IPS-15b (cell line): ENCODE data around the gene ACBD4.

ENCODE experiments used
- H3K27me3 ChIP-seq: one replicate; pipeline ENCODE4 v1.6.1; 2013; ENCODE audit warnings: low read length; ENCODE audit not compliant: control insufficient read depth, insufficient read depth
- H3K36me3 ChIP-seq: one replicate; pipeline ENCODE4 v1.6.1; 2013; ENCODE audit warnings: low read length; ENCODE audit not compliant: control insufficient read depth, insufficient read depth
- H3K4me1 ChIP-seq: one replicate; pipeline ENCODE4 v1.6.1; 2013; ENCODE audit warnings: mild to moderate bottlenecking, low read length; ENCODE audit not compliant: control insufficient read depth, insufficient read depth
- H3K4me3 ChIP-seq: one replicate; pipeline ENCODE4 v1.5.1; 2013; ENCODE audit warnings: low read depth, low read length
- H3K9ac ChIP-seq: one replicate; pipeline ENCODE4 v1.6.1; 2013; ENCODE audit warnings: low read depth, mild to moderate bottlenecking, low read length
- H3K9me3 ChIP-seq: one replicate; pipeline ENCODE4 v1.6.1; 2013; ENCODE audit warnings: mild to moderate bottlenecking, low read length; ENCODE audit not compliant: control insufficient read depth, insufficient read depth

ACBD4 gene

DNA sequence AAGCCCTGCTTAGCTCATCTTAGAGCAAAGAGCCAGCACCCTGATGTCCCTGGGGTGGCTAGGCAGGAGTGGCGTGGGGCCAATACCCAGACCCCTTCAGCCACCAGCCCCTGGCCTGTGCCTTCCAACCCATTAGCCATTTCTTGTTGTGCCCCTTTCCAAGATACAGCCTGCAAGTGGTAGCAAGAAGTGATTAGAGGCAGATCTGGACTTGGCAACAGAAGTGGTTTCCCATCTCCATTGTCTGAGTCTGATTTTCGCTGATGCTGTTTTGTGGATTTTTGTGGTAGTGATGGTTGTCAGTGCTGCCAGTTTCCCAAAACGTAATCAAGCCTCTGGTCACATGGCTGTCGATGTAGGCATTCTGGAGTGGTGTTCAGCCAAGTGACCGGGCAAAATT lies 28.9 kb upstream of the ACBD4 start:
- Histone ChIP-seq H3K36me3 (peaks cover 60% of the 10 kb centered on the region), H3K4me1 (no peaks in the 10 kb centered on the region), H3K9me3 (no peaks in the 10 kb centered on the region), H3K4me3 (no peak overlapping the region), H3K27me3 (no peaks in the 10 kb centered on the region), H3K9ac (no peak overlapping the region)

DNA sequence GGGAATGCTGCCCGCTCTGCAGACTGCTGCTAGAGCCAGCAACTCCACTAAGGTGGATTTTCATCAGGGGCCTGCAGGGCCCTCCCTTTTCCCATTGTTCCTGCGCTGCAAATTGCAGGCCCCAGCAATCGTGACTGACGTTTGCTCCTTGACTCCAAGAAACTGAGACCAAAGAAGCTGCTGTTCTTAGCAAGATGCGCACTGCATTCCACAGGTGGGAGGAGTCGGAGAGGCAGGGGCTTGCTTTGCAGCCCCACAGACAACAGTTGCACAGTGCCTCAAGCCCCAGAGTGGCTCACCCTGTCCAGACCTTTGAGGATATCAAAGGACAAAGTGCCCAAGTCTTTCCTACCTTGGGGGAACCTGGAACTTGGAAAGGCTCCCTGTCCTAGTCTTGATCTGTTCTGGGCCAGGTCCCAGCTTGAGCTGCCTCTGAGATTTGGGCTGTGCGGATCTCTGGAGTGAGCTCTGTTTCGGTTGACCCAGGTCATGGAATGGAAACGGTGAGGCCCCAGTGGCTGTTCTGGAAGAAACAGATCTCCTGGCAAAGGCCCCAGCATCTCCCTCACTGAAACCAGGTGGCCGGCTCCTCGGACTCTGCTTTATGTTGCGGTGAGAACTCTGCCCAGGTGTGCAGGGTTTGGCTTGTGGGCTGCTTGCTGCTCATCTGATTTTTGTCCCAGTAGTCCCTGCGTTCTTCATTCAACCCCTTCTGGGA lies 28.0 kb upstream of the ACBD4 start:
- Histone ChIP-seq H3K4me3 (no peak overlapping the region), H3K4me1 (no peaks in the 10 kb centered on the region), H3K36me3 (peaks cover 56% of the 10 kb centered on the region), H3K9ac (no peak overlapping the region), H3K9me3 (no peaks in the 10 kb centered on the region), H3K27me3 (no peaks in the 10 kb centered on the region)

- Histone ChIP-seq H3K9me3 (no peaks in the 10 kb centered on the region), H3K27me3 (no peaks in the 10 kb centered on the region), H3K4me3 (no peak overlapping the region), H3K4me1 (no peaks in the 10 kb centered on the region), H3K9ac (no peak overlapping the region), H3K36me3 (peaks cover 50% of the 10 kb centered on the region)
These were observed 27.4 kb upstream of the ACBD4 start for GRCh38 chr17:45108051-45108450.

- H3K9me3 ChIP-seq: no peaks in the 10 kb centered on the region
- no peaks in the 10 kb centered on the region for H3K4me1 ChIP-seq
- no peak overlapping the region for H3K9ac ChIP-seq
- peaks cover 42% of the 10 kb centered on the region for H3K36me3 ChIP-seq
- no peak overlapping the region for H3K4me3 ChIP-seq
- H3K27me3 ChIP-seq: no peaks in the 10 kb centered on the region
These were observed 26.6 kb upstream of the ACBD4 start for GRCh38 chr17:45108595-45109521.

GRCh38 chr17:45110676-45111611 lies 24.5 kb upstream of the ACBD4 start:
- Histone ChIP-seq H3K9ac (no peak overlapping the region), H3K4me3 (no peak overlapping the region), H3K27me3 (no peaks in the 10 kb centered on the region), H3K4me1 (no peaks in the 10 kb centered on the region), H3K36me3 (peaks cover 24% of the 10 kb centered on the region), H3K9me3 (no peaks in the 10 kb centered on the region)

DNA sequence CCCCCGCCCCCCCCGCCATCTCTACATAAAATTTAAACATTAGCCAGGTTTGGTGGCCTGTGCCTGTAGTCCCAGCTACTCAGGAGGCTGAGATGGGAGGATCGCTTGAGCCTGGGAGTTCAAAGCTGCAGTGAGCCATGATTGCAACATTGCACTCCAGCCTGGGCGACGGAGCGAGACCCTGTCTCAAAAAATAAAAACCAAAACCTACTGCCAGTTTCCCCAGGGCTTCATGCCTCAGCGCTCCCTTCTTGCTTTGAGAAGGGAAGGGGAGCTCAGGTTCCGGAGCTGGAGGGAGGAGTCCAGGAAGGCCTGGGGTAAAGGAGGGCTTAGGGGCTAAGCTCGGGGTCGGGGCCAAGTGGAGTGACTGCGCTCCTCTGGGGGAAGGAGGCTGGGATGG lies 23.6 kb upstream of the ACBD4 start:
- no peak overlapping the region for H3K9ac ChIP-seq
- no peaks in the 10 kb centered on the region for H3K4me1 ChIP-seq
- no peaks in the 10 kb centered on the region for H3K9me3 ChIP-seq

DNA sequence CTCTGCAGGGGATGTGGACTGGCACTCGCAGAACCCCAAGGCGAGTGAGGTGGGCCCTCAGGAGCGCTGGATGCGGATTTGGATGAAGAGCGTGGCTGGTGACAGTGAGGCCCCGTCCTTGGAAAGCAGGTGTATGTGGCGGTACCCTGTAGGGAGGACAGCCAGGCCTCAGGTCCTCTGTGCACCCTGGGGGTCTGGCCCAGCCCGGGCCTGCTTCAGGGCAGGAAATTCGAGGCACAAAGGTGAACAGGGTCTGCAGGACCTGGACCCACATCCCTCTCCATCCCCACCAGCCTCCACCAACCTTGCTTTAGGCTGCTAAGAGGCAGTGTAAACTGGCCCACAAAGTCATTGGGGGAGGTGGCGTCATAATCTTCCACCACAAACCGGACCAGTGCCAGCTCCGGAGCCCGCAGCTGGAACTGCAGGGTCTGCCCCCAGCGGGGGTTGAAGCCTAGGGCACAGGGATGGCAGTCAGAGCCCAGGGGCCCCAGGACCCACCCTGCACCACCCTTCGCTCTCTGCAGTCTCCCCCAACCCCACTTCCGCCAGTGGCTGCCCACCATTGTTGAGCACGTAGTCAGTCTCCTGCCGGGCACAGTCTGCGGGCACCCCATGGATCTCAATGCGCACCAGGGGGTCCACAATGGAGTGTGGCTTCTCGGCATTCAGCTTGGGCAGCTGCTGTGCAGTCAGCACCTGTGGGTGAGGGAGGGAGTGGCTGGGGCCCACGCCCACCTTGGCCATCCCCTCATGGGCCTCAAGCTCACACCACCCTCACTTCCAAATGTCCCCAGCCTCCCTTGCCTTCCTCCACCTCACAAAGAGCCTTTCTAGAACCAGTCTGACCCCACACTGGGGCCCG lies 22.7 kb upstream of the ACBD4 start:
- peaks cover 12% of the 10 kb centered on the region for H3K36me3 ChIP-seq
- no peaks in the 10 kb centered on the region for H3K9me3 ChIP-seq
- no peak overlapping the region for H3K9ac ChIP-seq
- no peak overlapping the region for H3K4me3 ChIP-seq
- H3K4me1 ChIP-seq: no peaks in the 10 kb centered on the region
- no peaks in the 10 kb centered on the region for H3K27me3 ChIP-seq

More for the DNA sequence above, 23.6 kb upstream of the ACBD4 start:
- no peak overlapping the region for H3K4me3 ChIP-seq
- H3K27me3 ChIP-seq: no peaks in the 10 kb centered on the region
- peaks cover 16% of the 10 kb centered on the region for H3K36me3 ChIP-seq

DNA sequence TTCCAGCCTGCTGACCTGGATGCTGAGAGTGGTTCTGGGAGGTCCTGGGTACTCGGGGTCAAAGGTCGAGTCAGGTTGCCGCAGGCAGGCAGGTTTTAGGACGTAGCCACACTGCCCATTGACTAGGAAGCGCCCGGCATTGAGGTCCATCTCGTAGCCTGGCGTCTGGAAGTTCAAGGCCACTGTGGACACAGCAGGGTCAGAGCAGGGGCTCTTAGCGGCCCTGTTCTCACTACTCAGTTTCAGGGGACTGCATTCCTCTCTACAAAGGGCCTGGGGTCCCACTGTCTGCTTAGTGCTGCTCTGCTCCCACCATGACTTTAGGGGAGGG lies 22.1 kb upstream of the ACBD4 start:
- Histone ChIP-seq H3K9me3 (no peaks in the 10 kb centered on the region), H3K36me3 (peaks cover 12% of the 10 kb centered on the region), H3K27me3 (no peaks in the 10 kb centered on the region), H3K9ac (no peak overlapping the region), H3K4me3 (no peak overlapping the region), H3K4me1 (no peaks in the 10 kb centered on the region)

- H3K27me3 ChIP-seq: no peaks in the 10 kb centered on the region
- H3K9me3 ChIP-seq: no peaks in the 10 kb centered on the region
- H3K4me3 ChIP-seq: no peak overlapping the region
- H3K4me1 ChIP-seq: no peaks in the 10 kb centered on the region
- peaks cover 6% of the 10 kb centered on the region for H3K36me3 ChIP-seq
- H3K9ac ChIP-seq: no peak overlapping the region
These were observed 21.2 kb upstream of the ACBD4 start for GRCh38 chr17:45114117-45114932.

DNA sequence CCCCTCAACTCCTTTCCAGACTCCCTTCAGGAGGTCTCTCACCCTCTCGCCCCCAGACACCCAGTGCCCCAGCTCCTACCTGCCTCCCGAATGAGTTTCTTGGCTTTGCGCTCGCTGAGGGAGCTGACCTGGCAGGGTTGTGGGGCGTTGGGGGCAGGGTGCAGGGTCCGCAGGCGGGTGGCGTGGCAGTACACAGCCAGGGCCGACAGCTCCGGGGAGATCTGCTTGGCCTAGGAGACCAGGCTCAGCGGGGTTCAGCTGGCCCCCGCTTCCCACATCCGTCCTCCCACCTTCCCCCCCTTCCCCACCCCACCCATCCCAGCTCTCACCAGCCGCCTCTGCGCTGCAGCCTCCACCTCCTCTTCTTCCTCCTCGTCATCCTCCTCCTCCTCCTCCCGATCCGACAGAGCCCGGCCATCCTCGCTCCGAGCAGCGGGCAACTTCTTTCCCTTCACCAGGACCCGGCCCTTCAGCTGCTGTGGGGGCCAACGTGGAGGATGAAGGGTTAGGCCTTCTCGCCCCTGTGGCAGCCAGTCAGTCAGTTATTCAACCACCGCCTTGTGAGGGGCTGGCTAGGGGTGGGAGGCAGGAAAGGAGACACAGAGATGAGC lies 20.4 kb upstream of the ACBD4 start:
- Histone ChIP-seq H3K9ac (no peak overlapping the region), H3K27me3 (no peaks in the 10 kb centered on the region), H3K4me3 (no peak overlapping the region), H3K4me1 (no peaks in the 10 kb centered on the region), H3K36me3 (peaks cover 6% of the 10 kb centered on the region), H3K9me3 (no peaks in the 10 kb centered on the region)
